HK-2 (cell line): ENCODE data around the gene COL28A1.

Experiments
- DNase-seq: peaks from one replicate; pipeline ENCODE4 v3.0.0-alpha.2; 2018; ENCODE audit not compliant: unreplicated experiment

Gene COL28A1

DNA sequence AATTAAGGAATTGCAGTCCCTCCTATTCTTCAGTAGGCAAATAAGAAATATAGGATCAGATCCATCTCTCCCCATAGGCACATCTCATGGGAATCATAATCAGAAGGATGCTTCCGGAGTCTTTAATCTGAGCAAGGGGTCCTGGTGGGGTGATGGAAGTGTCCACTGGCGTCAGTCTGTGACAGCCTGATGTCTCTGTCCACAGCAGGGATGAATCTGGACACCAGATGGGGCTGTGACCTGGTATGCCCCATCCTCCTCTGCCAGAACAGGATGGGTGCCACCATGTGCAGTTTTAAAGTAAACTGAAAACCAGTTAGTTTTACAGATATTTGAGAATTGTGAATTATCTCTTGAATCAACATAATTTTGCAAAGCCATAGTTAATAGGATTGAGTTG lies 204.7 kb downstream of the COL28A1 start:
- DNase-seq, result no peak

- DNase-seq, result no peak
Measured at GRCh38 chr7:7329326-7329725, 206.3 kb downstream of the COL28A1 start.

DNA sequence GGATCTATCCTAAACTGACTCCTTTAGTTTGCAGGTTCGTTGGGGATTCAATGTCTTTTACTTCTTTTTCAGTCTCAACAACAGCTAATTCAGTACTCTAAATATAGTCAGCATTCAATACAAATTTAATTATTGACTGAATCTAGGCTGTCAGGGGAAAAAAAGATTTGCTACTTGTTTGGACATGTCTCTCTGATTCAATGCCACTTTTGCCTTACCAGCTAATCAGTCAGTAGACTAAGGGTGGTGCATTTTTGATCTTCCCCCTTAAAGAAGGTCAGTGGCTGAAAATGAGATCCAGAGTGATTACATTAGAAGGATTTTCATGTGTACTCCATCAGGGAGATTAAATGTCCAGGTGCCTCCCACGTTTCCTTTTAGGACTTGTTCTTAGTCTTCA lies 208.2 kb downstream of the COL28A1 start:
- DNase-seq, result no peak

DNA sequence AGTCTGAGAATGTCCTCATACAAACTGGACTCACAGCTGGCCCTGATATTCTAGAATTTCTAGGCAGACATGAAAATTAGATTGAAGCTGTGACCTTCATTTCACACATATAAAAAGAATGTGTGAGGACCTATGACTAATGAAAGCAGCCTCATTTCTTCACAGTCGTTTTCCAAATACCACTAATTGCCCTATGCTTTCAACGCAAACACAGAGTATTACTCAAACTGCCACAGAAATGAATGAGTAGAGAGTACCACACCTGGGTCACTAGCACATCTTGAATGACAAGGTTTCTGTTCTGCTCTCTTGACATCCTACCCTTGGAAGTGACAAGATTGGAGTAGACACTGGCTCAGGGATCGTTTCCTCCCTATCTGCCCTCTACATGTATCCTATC lies 211.0 kb downstream of the COL28A1 start:
- DNase-seq, result no peak

DNA sequence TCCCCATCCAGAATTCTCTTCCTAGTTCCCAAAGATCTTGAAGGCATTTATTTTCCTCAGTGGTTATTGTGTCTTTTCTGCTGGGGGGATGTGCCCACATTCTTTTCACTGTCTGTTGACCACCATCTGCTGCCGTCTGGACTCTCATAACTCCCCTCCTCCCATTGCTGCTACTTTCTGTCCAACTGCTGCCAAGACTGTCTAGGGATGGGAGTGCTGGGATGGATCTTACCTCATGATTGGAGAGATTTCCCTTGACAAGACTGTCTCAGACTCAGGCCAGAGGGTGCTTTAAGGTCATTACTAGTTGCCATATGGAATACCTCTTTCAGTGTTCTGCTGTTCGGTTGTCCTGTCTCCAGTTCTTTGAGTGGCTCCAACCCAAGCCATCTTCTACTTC lies 211.8 kb downstream of the COL28A1 start:
- no peak for DNase-seq

DNA sequence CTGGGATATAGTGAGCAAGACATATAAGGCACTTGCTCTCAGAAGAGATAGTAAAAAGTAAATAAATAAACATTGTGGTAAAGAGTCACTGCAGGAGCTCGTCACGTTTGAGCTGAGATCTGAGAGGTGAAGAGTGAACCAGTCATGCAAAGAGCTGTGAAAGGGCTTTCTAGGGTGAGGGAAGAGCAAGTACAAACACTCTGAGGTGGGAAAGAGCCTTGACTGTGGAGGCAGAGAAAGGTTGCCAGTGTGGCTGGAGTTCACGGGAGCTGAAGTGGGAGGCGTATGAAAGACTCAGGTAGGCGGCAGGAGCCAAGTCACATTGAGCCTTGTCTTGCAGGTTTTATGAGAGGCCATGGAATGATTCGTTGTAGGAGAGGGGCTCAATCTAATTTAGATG lies 212.3 kb downstream of the COL28A1 start:
- peak; percentile 28 for DNase-seq

- DNase-seq, result peak; percentile 79
Measured at GRCh38 chr7:7321681-7322080, 214.0 kb downstream of the COL28A1 start.

DNA sequence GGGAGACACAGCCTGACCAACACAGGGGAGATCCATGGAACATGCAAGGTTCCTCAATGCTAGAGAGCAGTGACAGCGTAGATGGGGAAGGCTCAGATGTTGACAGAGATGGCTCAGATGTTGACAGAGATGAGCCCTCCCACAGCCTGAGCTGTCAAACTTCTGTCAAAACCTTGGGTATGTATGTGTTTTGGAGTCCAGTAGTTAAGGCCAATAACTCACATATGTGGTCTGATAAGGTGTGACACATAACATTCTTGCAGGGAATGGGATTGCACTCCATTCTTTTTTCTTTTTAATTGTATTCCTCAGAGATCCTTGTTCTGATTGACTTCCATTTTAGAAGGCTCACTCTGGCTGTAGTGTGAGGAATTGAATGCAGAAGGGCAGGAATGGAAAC lies 217.1 kb downstream of the COL28A1 start:
- DNase-seq, result no peak

- DNase-seq, result no peak
Measured at GRCh38 chr7:7317850-7318249, 217.8 kb downstream of the COL28A1 start.

- no peak for DNase-seq
Measured at GRCh38 chr7:7315851-7316250, 219.8 kb downstream of the COL28A1 start.

DNA sequence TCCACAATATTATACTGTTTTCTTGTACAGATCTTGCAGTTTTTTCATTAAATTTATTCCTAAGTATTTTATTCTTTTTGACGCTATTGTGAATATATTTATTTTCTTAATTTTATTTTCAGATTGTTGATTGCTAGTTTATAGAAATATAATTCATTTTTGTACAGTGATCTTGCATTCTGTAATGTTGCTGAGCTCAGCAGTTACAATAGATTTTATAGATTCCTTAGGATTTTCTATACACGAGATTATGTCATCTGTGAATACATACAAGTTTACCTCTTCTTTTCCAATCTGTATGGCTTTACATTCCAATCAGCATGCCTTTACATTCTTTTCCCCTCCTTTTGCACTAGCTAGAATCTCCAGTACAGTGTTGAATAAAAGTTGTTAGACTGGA lies 223.3 kb downstream of the COL28A1 start:
- no peak for DNase-seq

GRCh38 chr7:7311001-7311400 lies 224.7 kb downstream of the COL28A1 start:
- DNase-seq, result no peak

DNA sequence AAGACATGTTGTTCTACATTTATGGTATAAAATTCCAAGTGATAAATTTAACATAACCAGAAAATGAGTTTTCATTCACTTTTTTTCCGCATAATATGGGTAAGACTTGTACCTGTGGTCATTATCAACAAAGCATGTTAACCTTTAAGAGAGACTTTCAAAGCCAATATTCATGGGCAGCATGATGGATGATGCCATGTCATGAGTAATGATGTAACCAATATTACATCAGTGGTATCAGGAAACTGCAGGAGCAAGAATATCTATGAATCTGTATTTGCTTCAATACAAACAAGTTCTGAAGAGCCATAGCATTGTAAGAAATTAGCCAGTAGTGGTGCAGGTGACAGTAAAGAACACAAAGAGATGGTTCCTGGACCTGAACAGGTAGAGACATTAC lies 226.5 kb downstream of the COL28A1 start:
- DNase-seq, result no peak
